K562 (cell line): Measurements from ENCODE around the gene HSD17B11. TPM values are rescaled to one million over a fixed set of nuclear protein-coding genes. Genes with fewer than 3 reads are reported as not detected.

Source experiments
- ATAC-seq: fragments of 200-7000 bp; cut with Tn5 transposase; 3 replicates; pipeline ENCODE4 v1.9.1; 2020; ENCODE audit warnings: moderate library complexity
- BruUV-seq: library from RNA; stranded (reverse); fragments of 400-500 nt; replicated peaks from 2 replicates; lab custom pipeline; 2021; lab: Mats Ljungman, UMichigan
- CTCF ChIA-PET: fragments of 300-600 bp; formaldehyde crosslinking; extraction: SDS; loops from one replicate; lab custom pipeline; 2021; ENCODE audit warnings: low intra/inter-chr PET ratio; lab: Yijun Ruan, JAX
- POLR2A ChIA-PET: fragments of 300-600, 350-650 bp; sonication (Branson Sonifier 250); formaldehyde crosslinking; extraction: SDS; loops from one replicate; lab custom pipeline; 2021; ENCODE audit warnings: antibody characterized with exemption, inconsistent platforms; lab: Yijun Ruan, JAX
- DNase-seq, 4 experiments: peaks; one replicate each; pipeline versions ENCODE4 v3.0.0 to v3.0.0-alpha.2; 2011 to 2018; ENCODE audit warnings: low spot score in 3 of 4, mixed read lengths in 3 of 4; ENCODE audit errors: extremely low read depth in 1 of 4
- FAIRE-seq: peaks from 2 replicates; lab custom pipeline; 2011; peaks lifted over from hg19 to GRCh38; lab: Jason Lieb, UNC
- H2AFZ ChIP-seq: 2 replicates; pipeline ENCODE4 v1.6.0; 2011; ENCODE audit warnings: low read depth, low read length, control low read depth, inconsistent platforms
- H3K27ac ChIP-seq: fragments of 200-600 bp; 3 replicates; pipeline ENCODE4 v1.8.0; 2011; ENCODE audit warnings: low read depth, mild to moderate bottlenecking, control low read depth, inconsistent platforms, low read length, moderate library complexity, mixed read lengths; ENCODE audit errors: extremely low read depth
- H3K27me3 ChIP-seq, 2 experiments: fragments of 300-600 bp in 1 of 2; 2 replicates in 1 of 2; 3 replicates in 1 of 2; pipeline versions ENCODE4 v1.6.0 to v1.8.0; 2011; ENCODE audit warnings: inconsistent platforms in 2 of 2, low read length in 2 of 2, mild to moderate bottlenecking in 1 of 2, mixed read lengths in 1 of 2, moderate library complexity in 1 of 2; ENCODE audit not compliant: control insufficient read depth in 2 of 2, insufficient read depth in 2 of 2
- H3K36me3 ChIP-seq: fragments of 300-600 bp; 3 replicates; pipeline ENCODE4 v1.8.0; 2011; ENCODE audit warnings: mild to moderate bottlenecking, low read length, inconsistent platforms; ENCODE audit not compliant: control insufficient read depth, insufficient read depth
- H3K4me1 ChIP-seq, 2 experiments: fragments of 200-600 bp in 1 of 2; replicated peaks in 1 of 2; 2 replicates in 1 of 2; 3 replicates in 1 of 2; pipeline versions ENCODE4 v1.5.1 to v1.8.0; 2011; ENCODE audit warnings: inconsistent platforms in 2 of 2, low read length in 2 of 2, mild to moderate bottlenecking in 1 of 2, mixed read lengths in 1 of 2, moderate library complexity in 1 of 2; ENCODE audit not compliant: control insufficient read depth in 2 of 2, insufficient read depth in 2 of 2
- H3K4me2 ChIP-seq: 2 replicates; pipeline ENCODE4 v1.6.1; 2011; ENCODE audit warnings: low read length, control low read depth, inconsistent platforms, mixed read lengths; ENCODE audit not compliant: insufficient read depth
- H3K4me3 ChIP-seq: fragments of 200-600 bp; sonication (generic), shearing (Covaris generic); 2 replicates; pipeline ENCODE4 v1.5.1; 2016; ENCODE audit warnings: control low read depth, inconsistent platforms
- H3K79me2 ChIP-seq: fragments of 200-600 bp; 3 replicates; pipeline ENCODE4 v1.8.0; 2011; ENCODE audit warnings: low read length, inconsistent platforms; ENCODE audit not compliant: control insufficient read depth, insufficient read depth
- H3K9ac ChIP-seq, 2 experiments: 2 replicates each; pipeline versions ENCODE4 v1.6.0 to v1.6.1; 2011; ENCODE audit warnings: low read depth in 2 of 2, low read length in 2 of 2, control low read depth in 1 of 2, inconsistent platforms in 1 of 2, mild to moderate bottlenecking in 1 of 2, mixed read lengths in 1 of 2; ENCODE audit not compliant: insufficient read depth in 1 of 2
- H3K9me1 ChIP-seq: one replicate; pipeline ENCODE4 v1.6.0; 2011; ENCODE audit warnings: inconsistent platforms, mild to moderate bottlenecking, low read length, moderate library complexity; ENCODE audit not compliant: control insufficient read depth, insufficient read depth
- H3K9me3 ChIP-seq: replicated peaks from 2 replicates; pipeline ENCODE4 v1.5.1; 2011; ENCODE audit warnings: low read depth, low read length, inconsistent platforms; ENCODE audit not compliant: control insufficient read depth, insufficient read depth
- H4K20me1 ChIP-seq: replicated peaks from 2 replicates; pipeline ENCODE4 v1.6.1; 2011; ENCODE audit warnings: low read length, inconsistent platforms, mixed read lengths; ENCODE audit not compliant: control insufficient read depth, insufficient read depth
- CEBPG ChIP-seq, 3 experiments: fragments of 200-800 bp in 1 of 3; sonication (Bioruptor generic) in 1 of 3; sonication (generic) in 1 of 3; formaldehyde crosslinking in 1 of 3; IDR thresholded peaks in 2 of 3; conservative IDR thresholded peaks in 1 of 3; 2 replicates each; pipeline versions ENCODE4 v1.6.1 to v1.8.0; 2016 to 2022; ENCODE audit warnings: missing compliant biosample characterization in 2 of 3, missing genetic modification characterization in 2 of 3, mild to moderate bottlenecking in 1 of 3, missing genetic modification reagents in 1 of 3
- E2F1 ChIP-seq: sonication (generic); formaldehyde crosslinking; IDR thresholded peaks from 2 replicates; pipeline ENCODE4 v1.8.1; 2023; ENCODE audit warnings: mild to moderate bottlenecking, missing genetic modification reagents, moderate library complexity
- MEF2D ChIP-seq: conservative IDR thresholded peaks from 2 replicates; pipeline ENCODE4 v1.6.1; 2016; ENCODE audit warnings: low read depth, missing genetic modification characterization, missing compliant biosample characterization
- WGBS: fragments of 100-300 bp; shearing (Covaris generic); methylation state at CpG from one replicate; pipeline ENCODE4 v1.1.6; 2016; ENCODE audit warnings: low coverage, mixed read lengths; ENCODE audit not compliant: insufficient coverage; ENCODE audit errors: missing lambda C conversion rate; 5-methylcytosine and 5-hydroxymethylcytosine counted together
- in situ Hi-C: fragments of 300-500 bp; cut with MboI; formaldehyde crosslinking; loops from 4 replicates; pipeline ENCODE4 v1.15.0; 2018; ENCODE audit warnings: inconsistent platforms, mixed read lengths
- intact Hi-C: fragments of 100-400 bp; cut with micrococcal nuclease; formaldehyde crosslinking; loops from 2 replicates; pipeline ENCODE4 v1.14.2; 2022
- polyA plus RNA-seq, 8 experiments: library from polyadenylated mRNA; depleted of rRNA in 4 of 8; stranded (reverse) in 5 of 8; unstranded in 3 of 8; fragments of >200 nt; fragmentation: Nextera tagmentation in 2 of 8; fragmentation: Illumina TruSeq in 1 of 8; extraction: Ambion mirVana in 2 of 8; extraction: Trizol in 1 of 8; gene quantifications; 2 replicates each; pipeline versions ENCODE4 v1.2.1 to v1.2.3, GENCODE V29; 2011 to 2014; ENCODE audit warnings: inconsistent platforms in 1 of 8, missing spikeins in 1 of 8
- total RNA-seq, 7 experiments: library from RNA; depleted of rRNA in 6 of 7; stranded (reverse); fragments of >200 nt in 6 of 7; fragmentation: Illumina TruSeq in 2 of 7; extraction: Trizol in 2 of 7; gene quantifications; 2 replicates each; pipeline versions ENCODE4 v1.2.1 to v1.2.3, GENCODE V29; 2011 to 2021; ENCODE audit warnings: low replicate concordance in 1 of 7

HSD17B11 gene
- total and polyA plus RNA-seq, 9 of the 15 experiments (the other 6 are each of a cell fraction or from before 2014, with no cell fraction given) = 26.0 to 108 (median 81.0) TPM

- Histone ChIP-seq H3K9ac (peak overlapping the region in 1 of 2 experiments; percentile 89), H3K4me3 (peak overlapping the region; percentile 64), H3K27me3 (no peaks in the 10 kb centered on the region), H3K9me3 (no peaks in the 10 kb centered on the region), H3K27ac (no peak overlapping the region), H3K79me2 (peaks cover 68% of the 10 kb centered on the region), H3K4me2 (peak overlapping the region; percentile 97), H2AFZ (no peak overlapping the region), H4K20me1 (no peaks in the 10 kb centered on the region), H3K36me3 (peaks cover 13% of the 10 kb centered on the region), H3K9me1 (no peaks in the 10 kb centered on the region), H3K4me1 (peaks cover 0 to 8% of the 10 kb centered on the region in 2 experiments; a peak in 2 of 5 replicates)
- ChIA-PET POLR2A (interaction anchor here (0.6 to 4.6 kb wide), 4 partner anchors 8 to 187 kb away, joined by 3 to 33 read pairs (median 3); partner anchors contain the start of gene NUDT9), CTCF (no interaction called here)
- DNase-seq = no peak
- intact Hi-C loops = no loop called here
- BruUV-seq = no TSS peak
- ATAC-seq = no peak
- no peak for FAIRE-seq
- TF ChIP-seq CEBPG (CRISPR knock-in tag; IDR thresholded peaks at IDR 0.05) (no peak), CEBPG (tag; conservative IDR thresholded peaks at IDR 0.05 in 1 of 2, IDR thresholded peaks at IDR 0.05 in 1 of 2) (peak in 1 of 2 experiments; percentile 46; a peak in 1 of 4 replicates), E2F1 (CRISPR knock-in tag) (no peak), MEF2D (no peak)
- TF ChIP-seq, all 486 proteins: peak for 1
- WGBS = 2% methylated on average over 3 of the region's 3 CpGs
- in situ Hi-C loops = no loop called here
Measured at GRCh38 chr4:87388901-87389300, 2.1 kb downstream of the HSD17B11 start.
